Type B pancreatic cell (in vitro differentiated cells): ENCODE results near the gene C4orf50. TPM values are rescaled to one million over a fixed set of nuclear protein-coding genes. Genes with fewer than 3 reads are reported as not detected.
"Not testable (repeated sequence)": the region's sequence is repeated elsewhere in the genome, so short reads cannot be mapped to it uniquely, and the experiment has no call there.

Experiments
- DNase-seq: peaks from one replicate; pipeline ENCODE4 v3.0.0; 2021; ENCODE audit warnings: mixed read lengths; ENCODE audit not compliant: unreplicated experiment; ENCODE audit errors: extremely low spot score
- H3K27ac Mint-ChIP-seq: 2 replicates; pipeline ENCODE4 v1.8.0; 2021; ENCODE audit warnings: mild to moderate bottlenecking, mixed read lengths
- H3K27me3 Mint-ChIP-seq: 2 replicates; pipeline ENCODE4 v1.8.0; 2021; ENCODE audit warnings: mixed read lengths
- H3K36me3 Mint-ChIP-seq: 2 replicates; pipeline ENCODE4 v1.8.0; 2021; ENCODE audit warnings: mixed read lengths
- H3K4me1 Mint-ChIP-seq: one replicate; pipeline ENCODE4 v1.8.0; 2021; ENCODE audit warnings: mixed read lengths; ENCODE audit not compliant: unreplicated experiment
- H3K4me3 Mint-ChIP-seq: 2 replicates; pipeline ENCODE4 v1.8.0; 2021; ENCODE audit warnings: mild to moderate bottlenecking, mixed read lengths
- H3K9me3 Mint-ChIP-seq: 2 replicates; pipeline ENCODE4 v1.8.0; 2021; ENCODE audit warnings: mixed read lengths
- total RNA-seq: library from RNA; stranded (reverse); gene quantifications from 2 replicates; pipeline ENCODE4 v1.2.1, GENCODE V29; 2021; ENCODE audit warnings: low replicate concordance
- TF ChIP-seq, protein P1 (sequence below): fragments of 200-600 bp; sonication (generic); conservative IDR thresholded peaks from 2 replicates; pipeline ENCODE4 v1.5.0; 2021; ENCODE audit warnings: antibody characterized with exemption, mild to moderate bottlenecking

The C4orf50 gene
- total RNA-seq, 1 donor from 2014 or later = 0.19 TPM

- TF ChIP-seq, protein P1, sequence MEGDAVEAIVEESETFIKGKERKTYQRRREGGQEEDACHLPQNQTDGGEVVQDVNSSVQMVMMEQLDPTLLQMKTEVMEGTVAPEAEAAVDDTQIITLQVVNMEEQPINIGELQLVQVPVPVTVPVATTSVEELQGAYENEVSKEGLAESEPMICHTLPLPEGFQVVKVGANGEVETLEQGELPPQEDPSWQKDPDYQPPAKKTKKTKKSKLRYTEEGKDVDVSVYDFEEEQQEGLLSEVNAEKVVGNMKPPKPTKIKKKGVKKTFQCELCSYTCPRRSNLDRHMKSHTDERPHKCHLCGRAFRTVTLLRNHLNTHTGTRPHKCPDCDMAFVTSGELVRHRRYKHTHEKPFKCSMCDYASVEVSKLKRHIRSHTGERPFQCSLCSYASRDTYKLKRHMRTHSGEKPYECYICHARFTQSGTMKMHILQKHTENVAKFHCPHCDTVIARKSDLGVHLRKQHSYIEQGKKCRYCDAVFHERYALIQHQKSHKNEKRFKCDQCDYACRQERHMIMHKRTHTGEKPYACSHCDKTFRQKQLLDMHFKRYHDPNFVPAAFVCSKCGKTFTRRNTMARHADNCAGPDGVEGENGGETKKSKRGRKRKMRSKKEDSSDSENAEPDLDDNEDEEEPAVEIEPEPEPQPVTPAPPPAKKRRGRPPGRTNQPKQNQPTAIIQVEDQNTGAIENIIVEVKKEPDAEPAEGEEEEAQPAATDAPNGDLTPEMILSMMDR = no peak
- no peak overlapping the region for H3K4me3 Mint-ChIP-seq
- no peaks in the 10 kb centered on the region for H3K36me3 Mint-ChIP-seq
- peaks cover 35% of the 10 kb centered on the region for H3K27me3 Mint-ChIP-seq
- H3K27ac Mint-ChIP-seq = no peak overlapping the region
- H3K4me1 Mint-ChIP-seq = no peaks in the 10 kb centered on the region
- no peaks in the 10 kb centered on the region for H3K9me3 Mint-ChIP-seq
- no peak for DNase-seq
These were observed 21.6 kb downstream of the C4orf50 start for GRCh38 chr4:5996641-5997040.

GRCh38 chr4:5995901-5996623 is 22.2 kb downstream of the C4orf50 start:
- Mint-ChIP-seq H3K4me1 (no peaks in the 10 kb centered on the region), H3K27ac (no peak overlapping the region), H3K9me3 (no peaks in the 10 kb centered on the region), H3K27me3 (peaks cover 35% of the 10 kb centered on the region), H3K4me3 (no peak overlapping the region), H3K36me3 (no peaks in the 10 kb centered on the region)
- TF ChIP-seq, protein P1 = no peak
- DNase-seq = no peak

GRCh38 chr4:5993876-5994811 is 24.1 kb downstream of the C4orf50 start:
- no peak overlapping the region for H3K4me3 Mint-ChIP-seq
- no peaks in the 10 kb centered on the region for H3K4me1 Mint-ChIP-seq
- peaks cover 34% of the 10 kb centered on the region for H3K27me3 Mint-ChIP-seq
- DNase-seq = no peak
- no peaks in the 10 kb centered on the region for H3K9me3 Mint-ChIP-seq
- TF ChIP-seq, protein P1 = no peak
- no peak overlapping the region for H3K27ac Mint-ChIP-seq
- no peaks in the 10 kb centered on the region for H3K36me3 Mint-ChIP-seq

GRCh38 chr4:5993346-5993745 is 24.9 kb downstream of the C4orf50 start:
- not testable (repeated sequence) for H3K36me3 Mint-ChIP-seq, H3K9me3 Mint-ChIP-seq, H3K4me1 Mint-ChIP-seq, H3K27ac Mint-ChIP-seq, DNase-seq, H3K4me3 Mint-ChIP-seq
- H3K27me3 Mint-ChIP-seq = peaks cover 37% of the 10 kb centered on the region

DNA sequence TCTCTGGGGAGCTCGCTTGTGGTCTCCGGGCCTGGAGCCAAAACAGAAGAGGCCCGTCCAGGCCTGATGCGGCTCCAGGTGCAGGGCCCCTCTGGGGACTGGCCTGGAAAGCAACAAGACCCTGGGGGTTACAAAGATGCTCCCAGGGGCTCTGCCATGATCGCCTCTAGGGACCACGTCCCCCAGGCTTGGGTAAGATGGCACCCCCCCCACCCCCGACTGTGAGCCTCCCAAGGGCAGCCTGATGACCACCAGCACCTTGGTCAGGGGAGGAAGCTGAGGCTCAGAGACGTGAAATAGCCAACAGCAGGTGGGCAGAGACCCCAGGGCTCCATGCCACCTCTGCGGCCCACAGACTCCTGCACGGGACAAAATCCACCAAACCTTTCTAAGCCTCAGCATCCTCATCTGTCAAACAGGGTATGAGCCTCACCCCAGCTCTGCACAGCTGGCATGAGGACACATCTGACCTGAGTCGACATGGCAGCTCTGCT is 25.4 kb downstream of the C4orf50 start:
- Mint-ChIP-seq H3K9me3 (no peaks in the 10 kb centered on the region), H3K4me1 (no peaks in the 10 kb centered on the region), H3K36me3 (no peaks in the 10 kb centered on the region), H3K27ac (no peak overlapping the region), H3K27me3 (peaks cover 39% of the 10 kb centered on the region), H3K4me3 (no peak overlapping the region)
- TF ChIP-seq, protein P1 = no peak
- no peak for DNase-seq
